ENCODE measurements around the gene ZCCHC2. TPM values are rescaled to one million over a fixed set of nuclear protein-coding genes. Genes with fewer than 3 reads are reported as not detected.

ZCCHC2 gene
- total RNA-seq, 3 donors from 2014 or later = 24.3 to 36.3 (median 26.2) TPM

DNA sequence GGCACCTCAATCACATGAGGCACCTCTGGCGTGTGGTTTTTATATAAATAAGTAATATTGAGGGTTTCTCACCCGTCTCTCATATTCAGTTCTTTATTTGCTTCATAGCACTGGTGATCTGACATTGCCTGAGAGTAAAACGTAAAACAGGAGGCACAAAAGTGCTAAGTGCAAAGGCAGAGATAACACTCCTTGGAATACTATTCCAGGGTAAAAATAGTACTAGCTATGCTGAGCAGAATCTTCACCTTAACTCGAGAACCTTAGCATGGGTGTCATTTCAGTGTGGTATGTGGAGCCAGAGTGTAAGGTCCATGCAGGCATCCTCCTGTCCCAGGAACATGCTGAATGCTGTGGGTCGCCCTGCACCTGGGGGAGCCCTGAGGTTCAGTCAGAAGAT, 26.9 kb downstream of the ZCCHC2 start:
- Histone ChIP-seq H3K27me3 (no peaks in the 10 kb centered on the region), H3K4me3 (no peak overlapping the region), H3K4me1 (no peaks in the 10 kb centered on the region), H3K27ac (no peak overlapping the region), H3K36me3 (peaks cover 16% of the 10 kb centered on the region), H3K9me3 (no peaks in the 10 kb centered on the region)
- DNase-seq (ENCODE audit: low spot score in 2 of 2) = no peak
- intact Hi-C loops (cut with DNase I; ENCODE audit: low total_unique reads) = no loop called here
- TF ChIP-seq, protein P1, sequence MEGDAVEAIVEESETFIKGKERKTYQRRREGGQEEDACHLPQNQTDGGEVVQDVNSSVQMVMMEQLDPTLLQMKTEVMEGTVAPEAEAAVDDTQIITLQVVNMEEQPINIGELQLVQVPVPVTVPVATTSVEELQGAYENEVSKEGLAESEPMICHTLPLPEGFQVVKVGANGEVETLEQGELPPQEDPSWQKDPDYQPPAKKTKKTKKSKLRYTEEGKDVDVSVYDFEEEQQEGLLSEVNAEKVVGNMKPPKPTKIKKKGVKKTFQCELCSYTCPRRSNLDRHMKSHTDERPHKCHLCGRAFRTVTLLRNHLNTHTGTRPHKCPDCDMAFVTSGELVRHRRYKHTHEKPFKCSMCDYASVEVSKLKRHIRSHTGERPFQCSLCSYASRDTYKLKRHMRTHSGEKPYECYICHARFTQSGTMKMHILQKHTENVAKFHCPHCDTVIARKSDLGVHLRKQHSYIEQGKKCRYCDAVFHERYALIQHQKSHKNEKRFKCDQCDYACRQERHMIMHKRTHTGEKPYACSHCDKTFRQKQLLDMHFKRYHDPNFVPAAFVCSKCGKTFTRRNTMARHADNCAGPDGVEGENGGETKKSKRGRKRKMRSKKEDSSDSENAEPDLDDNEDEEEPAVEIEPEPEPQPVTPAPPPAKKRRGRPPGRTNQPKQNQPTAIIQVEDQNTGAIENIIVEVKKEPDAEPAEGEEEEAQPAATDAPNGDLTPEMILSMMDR (IDR thresholded peaks at IDR 0.05) = no peak
- no peak for TF ChIP-seq POLR2A (IDR thresholded peaks at IDR 0.05)
- TF ChIP-seq POLR2AphosphoS5 (IDR thresholded peaks at IDR 0.05) = no peak

DNA sequence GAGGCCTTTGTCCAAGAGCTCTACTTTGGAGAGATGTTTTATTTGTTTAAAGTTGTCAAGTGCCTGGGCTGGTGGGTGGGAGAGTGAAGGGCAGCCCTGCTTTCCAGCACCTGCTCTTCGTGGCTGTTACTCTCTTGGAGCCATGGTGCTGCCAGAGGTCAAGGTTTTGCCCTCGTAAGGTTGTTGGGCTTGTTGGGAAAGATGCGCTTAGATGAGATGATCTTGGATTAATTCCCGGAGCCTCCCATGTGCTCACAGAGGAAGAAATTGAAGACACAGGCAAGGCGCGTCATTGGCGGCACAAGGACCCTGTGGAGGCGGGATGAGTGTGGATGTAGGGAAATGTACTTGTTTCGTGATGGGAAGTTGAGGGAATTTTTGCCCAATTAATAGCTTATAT, 27.9 kb downstream of the ZCCHC2 start:
- intact Hi-C loops (cut with DNase I; ENCODE audit: low total_unique reads) = no loop called here
- Histone ChIP-seq H3K9me3 (no peaks in the 10 kb centered on the region), H3K27ac (no peak overlapping the region), H3K36me3 (peaks cover 16% of the 10 kb centered on the region), H3K27me3 (no peaks in the 10 kb centered on the region), H3K4me3 (no peak overlapping the region), H3K4me1 (no peaks in the 10 kb centered on the region)
- TF ChIP-seq POLR2AphosphoS5 (IDR thresholded peaks at IDR 0.05) = no peak
- TF ChIP-seq, protein P1 (IDR thresholded peaks at IDR 0.05) = no peak
- no peak for TF ChIP-seq POLR2A (IDR thresholded peaks at IDR 0.05)
- DNase-seq (ENCODE audit: low spot score in 2 of 2) = no peak

DNA sequence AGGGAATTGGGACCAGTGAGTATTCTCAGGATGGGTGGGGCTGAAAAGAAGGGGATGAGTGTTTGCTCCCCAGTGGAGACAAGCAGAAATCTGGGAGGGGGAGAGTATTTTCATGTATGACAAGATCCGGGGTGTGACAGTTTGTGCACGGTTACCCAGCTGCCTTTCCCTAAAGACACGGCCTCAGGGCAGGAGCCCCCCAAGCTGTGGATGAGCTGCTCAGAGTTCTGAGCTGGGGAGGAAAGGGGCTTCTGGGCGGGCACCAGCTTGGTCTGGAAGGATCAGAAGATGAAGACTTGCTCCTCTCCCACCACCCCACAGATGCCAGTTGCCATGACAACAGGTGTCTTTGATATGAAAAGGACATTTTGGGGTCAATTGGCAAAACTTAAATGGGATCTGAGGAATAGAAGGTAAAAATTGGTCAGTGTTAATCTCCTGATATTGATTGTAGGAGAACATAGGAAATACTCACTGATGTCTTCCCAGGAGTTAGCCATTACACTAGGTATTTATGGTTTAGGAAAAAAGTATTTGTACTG, 29.2 kb downstream of the ZCCHC2 start:
- intact Hi-C loops (cut with DNase I; ENCODE audit: low total_unique reads) = no loop called here
- no peak for DNase-seq (ENCODE audit: low spot score in 2 of 2)
- TF ChIP-seq, protein P1 (IDR thresholded peaks at IDR 0.05) = no peak
- TF ChIP-seq POLR2AphosphoS5 (IDR thresholded peaks at IDR 0.05) = no peak
- no peak for TF ChIP-seq POLR2A (IDR thresholded peaks at IDR 0.05)
- no peak overlapping the region for H3K4me3 ChIP-seq
- peaks cover 16% of the 10 kb centered on the region for H3K36me3 ChIP-seq
- H3K27ac ChIP-seq = no peak overlapping the region
- no peaks in the 10 kb centered on the region for H3K27me3 ChIP-seq
- no peaks in the 10 kb centered on the region for H3K9me3 ChIP-seq
- H3K4me1 ChIP-seq = no peaks in the 10 kb centered on the region

DNA sequence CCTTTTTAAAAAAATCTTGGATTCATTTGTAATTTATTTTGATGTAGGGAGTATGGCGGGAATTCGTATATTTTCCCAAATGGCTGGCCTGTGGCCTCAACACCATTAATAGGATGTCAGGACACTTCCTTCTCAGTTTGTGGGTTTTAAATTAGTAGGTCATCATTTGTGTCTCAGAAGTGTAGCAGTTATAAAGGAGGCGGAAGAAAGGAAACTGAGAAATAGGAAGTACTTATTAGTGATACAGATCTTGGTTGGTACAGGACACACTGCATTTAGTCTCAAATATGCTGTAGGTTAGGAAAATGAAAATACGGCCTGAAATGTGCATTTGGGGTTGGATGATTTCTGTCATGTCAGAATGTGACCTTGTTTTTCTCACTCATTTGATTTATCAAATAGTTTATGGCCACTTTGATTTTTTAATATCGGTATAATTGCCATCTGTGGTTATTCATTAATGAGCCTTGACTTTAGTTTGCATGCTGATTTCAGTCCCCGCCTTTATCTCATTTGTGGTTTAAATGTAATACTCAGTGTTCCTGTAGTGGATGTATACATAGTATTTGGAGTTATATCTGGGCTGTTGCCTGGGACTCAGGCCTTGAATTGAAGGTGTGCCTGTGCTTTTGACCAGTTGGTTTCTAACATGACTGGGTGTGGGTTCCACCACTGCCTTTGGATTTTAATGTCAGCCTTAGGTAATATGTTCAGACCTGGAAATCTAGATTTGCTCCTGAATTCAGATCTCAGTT, 31.4 kb downstream of the ZCCHC2 start:
- H3K9me3 ChIP-seq = no peaks in the 10 kb centered on the region
- H3K4me1 ChIP-seq = no peaks in the 10 kb centered on the region
- no peak for TF ChIP-seq POLR2AphosphoS5 (IDR thresholded peaks at IDR 0.05)
- TF ChIP-seq POLR2A (IDR thresholded peaks at IDR 0.05) = no peak
- TF ChIP-seq, protein P1 (IDR thresholded peaks at IDR 0.05) = no peak
- intact Hi-C loops (cut with DNase I; ENCODE audit: low total_unique reads) = no loop called here
- no peaks in the 10 kb centered on the region for H3K27me3 ChIP-seq
- no peak overlapping the region for H3K27ac ChIP-seq
- DNase-seq (ENCODE audit: low spot score in 2 of 2) = no peak
- H3K36me3 ChIP-seq = peaks cover 16% of the 10 kb centered on the region
- no peak overlapping the region for H3K4me3 ChIP-seq

DNA sequence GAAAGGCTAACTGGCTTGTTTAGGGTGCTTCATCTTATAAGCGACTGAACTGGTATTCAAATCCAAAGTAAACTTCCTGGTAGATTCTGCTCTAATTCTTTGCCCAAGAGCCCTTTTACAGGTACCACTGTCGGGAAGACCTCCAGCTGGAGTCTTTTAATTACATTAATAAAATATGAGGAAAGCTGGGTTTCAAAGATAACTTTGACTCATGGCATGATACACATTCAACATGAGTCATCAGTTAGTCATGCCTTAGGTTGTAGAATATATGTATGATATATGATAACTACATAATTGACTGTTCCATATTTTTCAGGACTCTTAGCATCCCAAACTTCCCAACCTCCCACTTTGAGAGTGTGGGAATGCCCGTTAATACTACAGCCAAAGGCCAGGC, 32.3 kb downstream of the ZCCHC2 start:
- intact Hi-C loops (cut with DNase I; ENCODE audit: low total_unique reads) = no loop called here
- TF ChIP-seq, protein P1 (IDR thresholded peaks at IDR 0.05) = no peak
- TF ChIP-seq POLR2A (IDR thresholded peaks at IDR 0.05) = no peak
- no peak for TF ChIP-seq POLR2AphosphoS5 (IDR thresholded peaks at IDR 0.05)
- H3K27ac ChIP-seq = no peak overlapping the region
- H3K9me3 ChIP-seq = no peaks in the 10 kb centered on the region
- peaks cover 12% of the 10 kb centered on the region for H3K36me3 ChIP-seq
- no peaks in the 10 kb centered on the region for H3K4me1 ChIP-seq
- no peak for DNase-seq (ENCODE audit: low spot score in 2 of 2)
- no peak overlapping the region for H3K4me3 ChIP-seq
- H3K27me3 ChIP-seq = no peaks in the 10 kb centered on the region

Measured in breast epithelium (tissue), 4 donors.